DOHH2 (cell line): ENCODE results near the gene EPAS1.

Experiments used
- EZH2phosphoT487 ChIP-seq: fragments of 200-600 bp; sonication (generic); IDR thresholded peaks from 2 replicates; pipeline ENCODE4 v1.6.1; 2017; ENCODE audit warnings: borderline replicate concordance, mild to moderate bottlenecking, antibody characterized with exemption, low read length, moderate library complexity, mixed read lengths
- TF ChIP-seq, protein P1 (sequence below): fragments of 200-600 bp; sonication (generic); IDR thresholded peaks from one replicate; pipeline ENCODE4 v1.5.1; 2014; ENCODE audit warnings: antibody characterized with exemption, mild to moderate bottlenecking, low read depth, low read length; ENCODE audit not compliant: poor library complexity, severe bottlenecking

- TF ChIP-seq, protein P1, sequence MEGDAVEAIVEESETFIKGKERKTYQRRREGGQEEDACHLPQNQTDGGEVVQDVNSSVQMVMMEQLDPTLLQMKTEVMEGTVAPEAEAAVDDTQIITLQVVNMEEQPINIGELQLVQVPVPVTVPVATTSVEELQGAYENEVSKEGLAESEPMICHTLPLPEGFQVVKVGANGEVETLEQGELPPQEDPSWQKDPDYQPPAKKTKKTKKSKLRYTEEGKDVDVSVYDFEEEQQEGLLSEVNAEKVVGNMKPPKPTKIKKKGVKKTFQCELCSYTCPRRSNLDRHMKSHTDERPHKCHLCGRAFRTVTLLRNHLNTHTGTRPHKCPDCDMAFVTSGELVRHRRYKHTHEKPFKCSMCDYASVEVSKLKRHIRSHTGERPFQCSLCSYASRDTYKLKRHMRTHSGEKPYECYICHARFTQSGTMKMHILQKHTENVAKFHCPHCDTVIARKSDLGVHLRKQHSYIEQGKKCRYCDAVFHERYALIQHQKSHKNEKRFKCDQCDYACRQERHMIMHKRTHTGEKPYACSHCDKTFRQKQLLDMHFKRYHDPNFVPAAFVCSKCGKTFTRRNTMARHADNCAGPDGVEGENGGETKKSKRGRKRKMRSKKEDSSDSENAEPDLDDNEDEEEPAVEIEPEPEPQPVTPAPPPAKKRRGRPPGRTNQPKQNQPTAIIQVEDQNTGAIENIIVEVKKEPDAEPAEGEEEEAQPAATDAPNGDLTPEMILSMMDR, result no peak
- no peak for TF ChIP-seq EZH2phosphoT487
Measured at GRCh38 chr2:46377101-46377581, 79.9 kb downstream of the EPAS1 start.
